HepG2 (cell line): ENCODE data around the gene PGP. TPM values are rescaled to one million over a fixed set of nuclear protein-coding genes. Genes with fewer than 3 reads are reported as not detected.

Experiments
- ERF ChIP-seq: IDR thresholded peaks from 2 replicates; pipeline ENCODE4 v1.6.1; 2018; ENCODE audit warnings: missing biosample characterization, missing genetic modification reagents
- HDAC2 ChIP-seq: sonication (generic); formaldehyde crosslinking; IDR thresholded peaks from 2 replicates; pipeline ENCODE4 v1.4.0; 2020; ENCODE audit warnings: missing genetic modification reagents
- HMGA1 ChIP-seq: sonication (generic); formaldehyde crosslinking; conservative IDR thresholded peaks from 2 replicates; pipeline ENCODE4 v1.4.0; 2020; ENCODE audit warnings: missing genetic modification reagents
- MTF2 ChIP-seq: sonication (generic); formaldehyde crosslinking; IDR thresholded peaks from 2 replicates; pipeline ENCODE4 v1.5.0; 2020; ENCODE audit warnings: missing genetic modification reagents, borderline replicate concordance
- NCOR1 ChIP-seq: fragments of 200-600 bp; sonication (generic); IDR thresholded peaks from 2 replicates; pipeline ENCODE4 v1.7.0; 2017; ENCODE audit warnings: antibody characterized with exemption, low read length, borderline replicate concordance
- PAF1 ChIP-seq: IDR thresholded peaks from 2 replicates; pipeline ENCODE4 v1.6.1; 2016; ENCODE audit warnings: missing genetic modification reagents, missing compliant biosample characterization
- SP5 ChIP-seq: IDR thresholded peaks from 2 replicates; pipeline ENCODE4 v1.6.1; 2016; ENCODE audit warnings: low read depth, borderline replicate concordance
- TOE1 ChIP-seq: sonication (generic); formaldehyde crosslinking; IDR thresholded peaks from 2 replicates; pipeline ENCODE4 v1.4.0; 2020; ENCODE audit warnings: mild to moderate bottlenecking, missing genetic modification reagents
- ZNF501 ChIP-seq: sonication (generic); formaldehyde crosslinking; IDR thresholded peaks from 2 replicates; pipeline ENCODE4 v1.5.1; 2020; ENCODE audit warnings: mild to moderate bottlenecking, moderate library complexity, missing genetic modification reagents
- ZNF549 ChIP-seq: sonication (generic); formaldehyde crosslinking; IDR thresholded peaks from 2 replicates; pipeline ENCODE4 v1.5.0; 2020; ENCODE audit warnings: missing genetic modification reagents
- ZNF550 ChIP-seq: sonication (generic); formaldehyde crosslinking; IDR thresholded peaks from 2 replicates; pipeline ENCODE4 v1.4.0; 2020; ENCODE audit warnings: mild to moderate bottlenecking, missing genetic modification reagents, borderline replicate concordance
- polyA plus RNA-seq, 8 experiments: library from polyadenylated mRNA; depleted of rRNA in 3 of 8; stranded (reverse) in 7 of 8; unstranded in 1 of 8; fragments of >200 nt; fragmentation: Illumina TruSeq in 4 of 8; extraction: Trizol in 4 of 8; gene quantifications; 2 replicates each; pipeline versions ENCODE4 v1.2.1 to v1.2.3, GENCODE V29; 2011 to 2016; ENCODE audit warnings: low read depth in 4 of 8, missing spikeins in 1 of 8, mixed read lengths in 1 of 8; ENCODE audit not compliant: insufficient read depth in 1 of 8
- total RNA-seq, 5 experiments: library from RNA; depleted of rRNA; stranded (reverse); fragments of >200 nt; fragmentation: Illumina TruSeq; extraction: Trizol; gene quantifications; 2 replicates each; pipeline ENCODE4 v1.2.3, GENCODE V29; 2016; ENCODE audit warnings: low read depth in 1 of 5
- TF ChIP-seq, protein P1 (sequence below): sonication (generic); formaldehyde crosslinking; IDR thresholded peaks from 2 replicates; pipeline ENCODE4 v1.5.0; 2020; ENCODE audit warnings: mild to moderate bottlenecking, missing genetic modification reagents, borderline replicate concordance
- TF ChIP-seq, protein P2 (sequence below): fragments of 450-650 bp; IDR thresholded peaks from 2 replicates; pipeline ENCODE4 v1.6.1; 2017; ENCODE audit warnings: mild to moderate bottlenecking
- TF ChIP-seq, protein P3 (sequence below): sonication (generic); IDR thresholded peaks from 2 replicates; pipeline ENCODE4 v1.6.1; 2016; ENCODE audit warnings: low read depth, borderline replicate concordance
- TF ChIP-seq, protein P4 (sequence below): sonication (generic); formaldehyde crosslinking; IDR thresholded peaks from 2 replicates; pipeline ENCODE4 v1.5.1; 2020; ENCODE audit warnings: missing genetic modification reagents, mild to moderate bottlenecking, borderline replicate concordance
- TF ChIP-seq, protein P5 (sequence below): sonication (generic); formaldehyde crosslinking; IDR thresholded peaks from 2 replicates; pipeline ENCODE4 v1.4.0; 2020; ENCODE audit warnings: missing genetic modification reagents
- TF ChIP-seq, protein P6 (sequence below): sonication (generic); formaldehyde crosslinking; IDR thresholded peaks from 2 replicates; pipeline ENCODE4 v1.8.1; 2023; ENCODE audit warnings: mild to moderate bottlenecking, missing genetic modification reagents, borderline replicate concordance

PGP gene
- total and polyA plus RNA-seq, 2 of the 13 experiments (the other 11 are each of a cell fraction or from before 2014, with no cell fraction given), result 7.3 to 18.3 TPM

DNA sequence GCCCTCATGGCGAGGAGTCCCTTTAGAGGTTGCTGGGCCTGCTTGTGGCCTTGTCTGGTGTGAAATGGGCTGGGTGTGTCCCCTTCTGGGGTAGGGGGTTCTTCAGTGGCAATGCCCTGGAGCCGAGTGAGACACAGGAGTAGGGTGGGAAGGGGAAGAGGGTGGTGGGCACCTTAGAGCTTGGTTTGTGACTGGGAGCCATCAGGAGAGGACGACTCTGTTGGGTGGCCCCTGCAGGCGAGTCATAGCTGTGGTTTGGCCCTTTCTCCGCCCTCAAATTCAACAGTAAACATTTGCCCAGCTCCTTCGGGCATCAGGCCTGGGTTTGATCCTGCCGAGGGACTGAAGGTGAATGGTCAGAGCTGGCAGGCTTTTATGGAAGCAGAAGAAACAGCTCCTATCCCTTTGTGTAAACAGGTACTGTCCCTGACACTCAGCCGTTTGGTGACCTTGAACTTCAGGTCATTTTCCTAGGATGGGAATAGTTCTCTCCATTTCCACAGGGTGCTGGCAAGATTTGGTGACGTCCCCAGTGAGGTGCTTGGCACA lies 11.7 kb upstream of the PGP start (continued):
- TF ChIP-seq, protein P1, sequence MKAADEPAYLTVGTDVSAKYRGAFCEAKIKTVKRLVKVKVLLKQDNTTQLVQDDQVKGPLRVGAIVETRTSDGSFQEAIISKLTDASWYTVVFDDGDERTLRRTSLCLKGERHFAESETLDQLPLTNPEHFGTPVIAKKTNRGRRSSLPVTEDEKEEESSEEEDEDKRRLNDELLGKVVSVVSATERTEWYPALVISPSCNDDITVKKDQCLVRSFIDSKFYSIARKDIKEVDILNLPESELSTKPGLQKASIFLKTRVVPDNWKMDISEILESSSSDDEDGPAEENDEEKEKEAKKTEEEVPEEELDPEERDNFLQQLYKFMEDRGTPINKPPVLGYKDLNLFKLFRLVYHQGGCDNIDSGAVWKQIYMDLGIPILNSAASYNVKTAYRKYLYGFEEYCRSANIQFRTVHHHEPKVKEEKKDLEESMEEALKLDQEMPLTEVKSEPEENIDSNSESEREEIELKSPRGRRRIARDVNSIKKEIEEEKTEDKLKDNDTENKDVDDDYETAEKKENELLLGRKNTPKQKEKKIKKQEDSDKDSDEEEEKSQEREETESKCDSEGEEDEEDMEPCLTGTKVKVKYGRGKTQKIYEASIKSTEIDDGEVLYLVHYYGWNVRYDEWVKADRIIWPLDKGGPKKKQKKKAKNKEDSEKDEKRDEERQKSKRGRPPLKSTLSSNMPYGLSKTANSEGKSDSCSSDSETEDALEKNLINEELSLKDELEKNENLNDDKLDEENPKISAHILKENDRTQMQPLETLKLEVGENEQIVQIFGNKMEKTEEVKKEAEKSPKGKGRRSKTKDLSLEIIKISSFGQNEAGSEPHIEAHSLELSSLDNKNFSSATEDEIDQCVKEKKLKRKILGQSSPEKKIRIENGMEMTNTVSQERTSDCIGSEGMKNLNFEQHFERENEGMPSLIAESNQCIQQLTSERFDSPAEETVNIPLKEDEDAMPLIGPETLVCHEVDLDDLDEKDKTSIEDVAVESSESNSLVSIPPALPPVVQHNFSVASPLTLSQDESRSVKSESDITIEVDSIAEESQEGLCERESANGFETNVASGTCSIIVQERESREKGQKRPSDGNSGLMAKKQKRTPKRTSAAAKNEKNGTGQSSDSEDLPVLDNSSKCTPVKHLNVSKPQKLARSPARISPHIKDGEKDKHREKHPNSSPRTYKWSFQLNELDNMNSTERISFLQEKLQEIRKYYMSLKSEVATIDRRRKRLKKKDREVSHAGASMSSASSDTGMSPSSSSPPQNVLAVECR, result peak; percentile 31; the same call in 1 of the 2 replicates
- TF ChIP-seq, protein P2, sequence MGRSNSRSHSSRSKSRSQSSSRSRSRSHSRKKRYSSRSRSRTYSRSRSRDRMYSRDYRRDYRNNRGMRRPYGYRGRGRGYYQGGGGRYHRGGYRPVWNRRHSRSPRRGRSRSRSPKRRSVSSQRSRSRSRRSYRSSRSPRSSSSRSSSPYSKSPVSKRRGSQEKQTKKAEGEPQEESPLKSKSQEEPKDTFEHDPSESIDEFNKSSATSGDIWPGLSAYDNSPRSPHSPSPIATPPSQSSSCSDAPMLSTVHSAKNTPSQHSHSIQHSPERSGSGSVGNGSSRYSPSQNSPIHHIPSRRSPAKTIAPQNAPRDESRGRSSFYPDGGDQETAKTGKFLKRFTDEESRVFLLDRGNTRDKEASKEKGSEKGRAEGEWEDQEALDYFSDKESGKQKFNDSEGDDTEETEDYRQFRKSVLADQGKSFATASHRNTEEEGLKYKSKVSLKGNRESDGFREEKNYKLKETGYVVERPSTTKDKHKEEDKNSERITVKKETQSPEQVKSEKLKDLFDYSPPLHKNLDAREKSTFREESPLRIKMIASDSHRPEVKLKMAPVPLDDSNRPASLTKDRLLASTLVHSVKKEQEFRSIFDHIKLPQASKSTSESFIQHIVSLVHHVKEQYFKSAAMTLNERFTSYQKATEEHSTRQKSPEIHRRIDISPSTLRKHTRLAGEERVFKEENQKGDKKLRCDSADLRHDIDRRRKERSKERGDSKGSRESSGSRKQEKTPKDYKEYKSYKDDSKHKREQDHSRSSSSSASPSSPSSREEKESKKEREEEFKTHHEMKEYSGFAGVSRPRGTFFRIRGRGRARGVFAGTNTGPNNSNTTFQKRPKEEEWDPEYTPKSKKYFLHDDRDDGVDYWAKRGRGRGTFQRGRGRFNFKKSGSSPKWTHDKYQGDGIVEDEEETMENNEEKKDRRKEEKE, result no peak
- TF ChIP-seq, protein P3, sequence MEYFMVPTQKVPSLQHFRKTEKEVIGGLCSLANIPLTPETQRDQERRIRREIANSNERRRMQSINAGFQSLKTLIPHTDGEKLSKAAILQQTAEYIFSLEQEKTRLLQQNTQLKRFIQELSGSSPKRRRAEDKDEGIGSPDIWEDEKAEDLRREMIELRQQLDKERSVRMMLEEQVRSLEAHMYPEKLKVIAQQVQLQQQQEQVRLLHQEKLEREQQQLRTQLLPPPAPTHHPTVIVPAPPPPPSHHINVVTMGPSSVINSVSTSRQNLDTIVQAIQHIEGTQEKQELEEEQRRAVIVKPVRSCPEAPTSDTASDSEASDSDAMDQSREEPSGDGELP, result peak; percentile 73; the same call in 1 of the 2 replicates
- TF ChIP-seq ZNF549 (CRISPR knock-in tag), result no peak
- TF ChIP-seq PAF1 (CRISPR knock-in tag), result peak; percentile 91
- peak; percentile 98 for TF ChIP-seq SP5 (CRISPR knock-in tag)
- TF ChIP-seq TOE1 (CRISPR knock-in tag), result no peak
- no peak for TF ChIP-seq MTF2 (CRISPR knock-in tag)
- TF ChIP-seq ERF (CRISPR knock-in tag), result peak; percentile 81; the same call in 1 of the 2 replicates
- TF ChIP-seq, protein P4, sequence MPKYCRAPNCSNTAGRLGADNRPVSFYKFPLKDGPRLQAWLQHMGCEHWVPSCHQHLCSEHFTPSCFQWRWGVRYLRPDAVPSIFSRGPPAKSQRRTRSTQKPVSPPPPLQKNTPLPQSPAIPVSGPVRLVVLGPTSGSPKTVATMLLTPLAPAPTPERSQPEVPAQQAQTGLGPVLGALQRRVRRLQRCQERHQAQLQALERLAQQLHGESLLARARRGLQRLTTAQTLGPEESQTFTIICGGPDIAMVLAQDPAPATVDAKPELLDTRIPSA (CRISPR knock-in tag), result no peak
- TF ChIP-seq, protein P5, sequence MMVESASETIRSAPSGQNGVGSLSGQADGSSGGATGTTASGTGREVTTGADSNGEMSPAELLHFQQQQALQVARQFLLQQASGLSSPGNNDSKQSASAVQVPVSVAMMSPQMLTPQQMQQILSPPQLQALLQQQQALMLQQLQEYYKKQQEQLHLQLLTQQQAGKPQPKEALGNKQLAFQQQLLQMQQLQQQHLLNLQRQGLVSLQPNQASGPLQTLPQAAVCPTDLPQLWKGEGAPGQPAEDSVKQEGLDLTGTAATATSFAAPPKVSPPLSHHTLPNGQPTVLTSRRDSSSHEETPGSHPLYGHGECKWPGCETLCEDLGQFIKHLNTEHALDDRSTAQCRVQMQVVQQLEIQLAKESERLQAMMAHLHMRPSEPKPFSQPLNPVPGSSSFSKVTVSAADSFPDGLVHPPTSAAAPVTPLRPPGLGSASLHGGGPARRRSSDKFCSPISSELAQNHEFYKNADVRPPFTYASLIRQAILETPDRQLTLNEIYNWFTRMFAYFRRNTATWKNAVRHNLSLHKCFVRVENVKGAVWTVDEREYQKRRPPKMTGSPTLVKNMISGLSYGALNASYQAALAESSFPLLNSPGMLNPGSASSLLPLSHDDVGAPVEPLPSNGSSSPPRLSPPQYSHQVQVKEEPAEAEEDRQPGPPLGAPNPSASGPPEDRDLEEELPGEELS (CRISPR knock-in tag), result peak; percentile 81
- TF ChIP-seq, protein P6, sequence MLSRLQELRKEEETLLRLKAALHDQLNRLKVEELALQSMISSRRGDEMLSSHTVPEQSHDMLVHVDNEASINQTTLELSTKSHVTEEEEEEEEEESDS, result no peak
- peak; percentile 72 for TF ChIP-seq HDAC2 (CRISPR knock-in tag)
- no peak for TF ChIP-seq ZNF550 (CRISPR knock-in tag)
- TF ChIP-seq ZNF501 (CRISPR knock-in tag), result 0 out of 2 replicates have a peak, but pooled peaks have one; percentile 32
- peak; percentile 61; the same call in 1 of the 2 replicates for TF ChIP-seq NCOR1
- TF ChIP-seq HMGA1, result no peak
